ENCODE results near the gene IL31RA.

The IL31RA gene

GRCh38 chr5:55903121-55903701 lies 52.1 kb downstream of the IL31RA start:
- no peak for TF ChIP-seq CTCF (IDR thresholded peaks at IDR 0.05)

- no peak for TF ChIP-seq CTCF (IDR thresholded peaks at IDR 0.05)
Observed at GRCh38 chr5:55904152-55904551, 53.0 kb downstream of the IL31RA start.

GRCh38 chr5:55905251-55905650 lies 54.1 kb downstream of the IL31RA start:
- no peak for TF ChIP-seq CTCF (IDR thresholded peaks at IDR 0.05)

- TF ChIP-seq CTCF (IDR thresholded peaks at IDR 0.05): no peak
Observed at GRCh38 chr5:55907927-55908326, 56.8 kb downstream of the IL31RA start.

GRCh38 chr5:55908804-55909203 lies 57.6 kb downstream of the IL31RA start:
- no peak for TF ChIP-seq CTCF (IDR thresholded peaks at IDR 0.05)

- peak; percentile 27 for TF ChIP-seq CTCF (IDR thresholded peaks at IDR 0.05)
Observed at GRCh38 chr5:55911784-55912653, 60.9 kb downstream of the IL31RA start.

GRCh38 chr5:55913466-55914413 lies 62.6 kb downstream of the IL31RA start:
- no peak for TF ChIP-seq CTCF (IDR thresholded peaks at IDR 0.05)

All from LNCAP (cell line).